GM19099 (cell line): ENCODE results near the gene SAT1.

ENCODE experiments used
- POLR2A ChIP-seq: IDR thresholded peaks from 3 replicates; pipeline ENCODE4 v1.6.1; 2011; ENCODE audit warnings: low read depth; ENCODE audit not compliant: insufficient read length; ENCODE audit errors: extremely low read depth

SAT1 gene

GRCh38 chrX:23819385-23820234 is 36.6 kb downstream of the SAT1 start:
- no peak for TF ChIP-seq POLR2A

DNA sequence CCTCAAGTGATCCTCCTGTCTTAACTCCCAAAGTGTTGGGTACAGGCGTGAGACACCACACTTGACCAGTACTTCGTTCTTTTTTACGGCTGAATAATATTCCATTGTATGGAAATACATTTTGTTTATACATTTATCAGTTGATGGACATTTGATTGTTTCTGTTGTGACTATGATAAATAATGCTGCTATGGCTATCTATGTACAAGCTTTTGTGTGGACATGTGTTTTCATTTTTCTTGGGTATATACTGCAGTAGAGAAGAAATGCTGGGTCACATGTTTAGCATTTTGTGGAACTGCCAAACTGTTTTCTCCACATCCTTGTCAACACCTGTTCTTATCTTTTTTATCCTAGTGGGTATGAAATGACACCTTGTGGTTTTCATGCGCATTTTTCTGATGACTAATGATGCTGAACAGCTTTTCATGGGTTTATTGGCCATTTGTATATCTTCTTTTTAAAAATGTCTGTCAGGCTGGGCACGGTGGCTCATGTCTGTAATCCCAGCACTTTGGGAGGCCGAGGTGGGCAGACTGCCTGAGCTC is 37.3 kb downstream of the SAT1 start:
- no peak for TF ChIP-seq POLR2A

DNA sequence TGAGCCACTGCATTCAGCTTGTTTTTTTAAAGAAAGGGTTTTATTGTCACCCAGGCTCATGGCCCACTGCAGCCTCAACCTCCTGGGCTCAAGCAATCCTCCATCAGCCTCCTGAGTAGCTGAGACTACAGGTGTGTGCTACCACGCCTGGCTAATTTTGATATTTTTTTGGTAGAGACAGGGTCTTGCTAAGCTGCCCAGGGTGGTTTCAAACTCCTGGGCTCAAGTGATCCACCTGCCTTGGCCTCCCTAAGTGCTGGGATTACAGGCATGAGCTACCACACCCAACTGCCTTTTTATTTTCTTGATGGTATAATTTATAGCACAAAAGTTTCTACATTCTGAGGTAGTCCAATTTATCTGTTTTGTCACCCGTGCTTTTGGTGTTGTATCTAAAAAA is 38.9 kb downstream of the SAT1 start:
- no peak for TF ChIP-seq POLR2A

DNA sequence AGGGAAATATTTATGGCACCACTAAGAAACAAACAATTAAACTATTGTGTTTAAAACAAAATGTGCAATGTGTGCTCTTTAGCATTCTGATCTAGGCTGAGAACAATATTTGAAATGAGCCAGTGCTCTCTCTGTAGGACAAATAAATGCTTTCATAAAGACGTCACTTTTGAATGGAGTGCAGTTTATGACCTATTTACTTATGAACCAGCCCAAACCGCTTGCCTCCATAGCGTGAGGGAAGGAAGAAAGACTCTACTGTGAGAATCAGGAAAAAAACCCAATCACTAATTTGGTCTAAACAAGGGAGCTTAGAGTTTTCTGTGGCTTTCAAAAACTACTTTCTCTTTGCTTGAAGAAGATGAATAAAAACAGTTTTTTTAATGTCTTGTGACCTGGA is 39.4 kb downstream of the SAT1 start:
- TF ChIP-seq POLR2A = no peak

- TF ChIP-seq POLR2A = no peak
Observed at GRCh38 chrX:23822841-23823240, 39.9 kb downstream of the SAT1 start.

DNA sequence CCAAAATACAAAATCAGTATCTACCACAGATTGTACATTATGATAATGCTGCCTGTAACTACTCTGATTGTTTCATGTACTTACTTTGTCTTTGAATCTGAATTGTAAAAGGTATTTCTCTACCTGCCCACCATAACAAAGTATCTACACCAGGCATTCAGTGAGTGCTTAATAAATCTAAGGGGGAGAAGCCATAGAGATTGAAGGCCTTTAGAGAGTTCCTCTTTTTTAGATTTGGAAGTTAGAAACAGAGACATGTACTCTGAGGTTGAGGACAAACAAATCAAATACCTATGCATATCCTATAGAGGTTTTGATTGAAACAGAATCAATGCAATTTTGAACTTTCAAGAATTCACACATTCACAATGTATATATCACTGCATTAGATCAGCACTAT is 42.7 kb downstream of the SAT1 start:
- TF ChIP-seq POLR2A = no peak

GRCh38 chrX:23826216-23826615 is 43.2 kb downstream of the SAT1 start:
- no peak for TF ChIP-seq POLR2A

DNA sequence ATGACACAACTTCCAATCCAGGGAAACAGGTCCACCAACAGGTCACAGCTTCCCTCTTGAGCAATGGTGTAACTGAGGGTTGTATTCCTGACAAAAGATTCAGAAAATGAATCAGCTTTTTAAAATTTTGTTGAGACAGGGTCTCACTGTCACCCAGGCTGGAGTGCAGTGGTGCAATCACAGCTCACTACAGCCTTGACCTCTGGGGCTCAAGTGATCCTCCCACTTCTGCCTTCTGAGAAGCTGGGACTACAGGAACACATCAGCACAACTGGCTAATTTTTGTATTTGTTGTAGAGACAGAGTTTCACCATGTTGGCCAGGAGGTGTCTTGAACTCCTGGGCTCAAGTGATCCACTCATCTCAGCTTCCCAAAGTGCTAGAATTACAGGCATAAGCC is 43.7 kb downstream of the SAT1 start:
- no peak for TF ChIP-seq POLR2A

- no peak for TF ChIP-seq POLR2A
Observed at GRCh38 chrX:23828881-23829280, 45.9 kb downstream of the SAT1 start.

GRCh38 chrX:23832721-23833120 is 49.7 kb downstream of the SAT1 start:
- TF ChIP-seq POLR2A = no peak
